GM18951 (cell line): ENCODE data around the gene ZNF608.

Experiments used
- POLR2A ChIP-seq: IDR thresholded peaks from 4 replicates; pipeline ENCODE4 v1.6.1; 2011; ENCODE audit warnings: mild to moderate bottlenecking; ENCODE audit not compliant: insufficient read length, insufficient read depth; ENCODE audit errors: extremely low read depth
- in situ Hi-C: fragments of 300-500 bp; cut with MboI; formaldehyde crosslinking; loops from one replicate; pipeline ENCODE4 v1.12.0; 2022; ENCODE audit warnings: low sequenced_read_pairs, mixed read lengths, inconsistent platforms; ENCODE audit not compliant: unreplicated experiment

ZNF608 gene

DNA sequence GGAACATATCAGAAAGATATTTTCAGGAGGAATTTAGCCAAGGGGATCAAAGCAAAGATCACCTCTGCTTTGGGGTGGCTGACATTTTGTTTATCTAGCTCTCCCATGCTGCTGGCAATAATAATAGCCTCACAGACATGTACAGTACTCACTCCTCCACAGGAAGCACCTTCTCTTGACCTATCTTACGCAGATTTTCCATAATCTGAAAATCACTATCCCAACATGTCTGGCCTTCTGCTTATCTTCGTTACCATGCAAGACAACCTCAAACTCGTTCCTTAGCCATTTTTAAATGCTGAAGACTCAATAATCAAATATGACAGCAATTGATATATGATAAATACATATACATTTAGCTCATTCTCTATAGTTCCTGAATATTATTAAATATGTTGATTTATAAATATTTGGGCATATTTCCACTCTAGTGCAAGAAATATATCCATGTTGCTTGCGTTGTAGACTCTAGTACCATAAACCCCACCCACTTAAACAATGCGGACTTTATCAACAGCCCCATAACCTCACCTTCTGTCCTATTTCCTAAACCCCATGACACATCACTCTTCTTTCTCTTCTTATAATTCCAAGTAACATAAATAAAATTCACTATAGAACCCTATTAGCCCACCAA is 18.0 kb downstream of the ZNF608 start:
- TF ChIP-seq POLR2A, result no peak
- in situ Hi-C loops, result no loop called here

DNA sequence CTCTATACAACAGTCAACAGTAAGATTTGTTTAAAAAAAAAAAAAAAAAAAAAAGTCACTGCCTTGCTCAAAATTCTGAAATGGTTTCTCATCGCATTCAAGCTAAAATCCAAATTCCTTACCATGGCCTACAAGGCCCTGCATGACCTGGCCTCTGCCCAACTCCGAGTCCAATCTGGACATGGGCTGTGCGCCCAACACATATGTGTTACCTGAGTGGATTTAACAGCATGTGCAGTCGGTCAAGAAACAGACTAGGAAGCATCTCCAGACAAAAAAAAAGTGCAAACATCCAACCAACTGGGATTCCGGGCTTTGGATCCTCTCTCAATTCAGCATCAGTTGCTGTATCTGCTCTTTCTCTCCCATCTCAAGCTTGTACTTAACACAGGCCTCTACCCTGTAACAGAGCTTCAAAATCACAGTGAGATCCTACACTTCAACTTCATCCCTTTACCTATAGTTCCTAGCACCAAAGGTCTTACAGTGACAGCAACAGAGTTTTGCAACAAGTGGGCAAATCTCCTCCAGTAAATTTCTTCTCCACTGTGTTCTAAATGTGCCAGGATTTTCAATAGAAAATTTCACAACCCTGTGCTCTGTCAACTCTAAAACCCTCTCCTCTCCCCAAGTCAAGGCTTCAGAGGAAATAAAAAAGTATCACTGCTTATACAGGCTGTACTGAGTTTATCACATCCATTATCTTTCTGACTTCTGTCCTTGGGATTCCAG is 19.6 kb downstream of the ZNF608 start:
- in situ Hi-C loops, result no loop called here
- TF ChIP-seq POLR2A, result no peak

- no peak for TF ChIP-seq POLR2A
- in situ Hi-C loops, result no loop called here
Observed at GRCh38 chr5:124725622-124726258, 20.7 kb downstream of the ZNF608 start.

DNA sequence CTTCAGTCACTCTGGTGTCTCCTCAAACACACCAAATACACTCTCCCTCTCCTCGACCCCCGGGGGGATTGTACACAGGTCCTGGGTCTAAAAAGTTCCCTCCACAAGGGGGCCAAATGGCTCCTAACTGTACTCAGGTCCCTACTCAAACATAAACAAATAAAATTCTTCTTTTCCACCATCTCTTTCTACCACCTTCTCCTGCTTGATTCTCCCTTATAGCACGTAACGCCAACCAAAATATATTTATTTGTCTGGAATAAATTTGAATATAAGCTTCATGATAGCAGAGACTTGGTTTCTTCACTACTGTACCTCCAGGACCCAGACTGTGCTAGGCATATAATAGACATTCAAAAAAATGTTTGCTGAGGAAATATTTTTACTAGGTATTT is 21.4 kb downstream of the ZNF608 start:
- TF ChIP-seq POLR2A, result no peak
- in situ Hi-C loops, result no loop called here

DNA sequence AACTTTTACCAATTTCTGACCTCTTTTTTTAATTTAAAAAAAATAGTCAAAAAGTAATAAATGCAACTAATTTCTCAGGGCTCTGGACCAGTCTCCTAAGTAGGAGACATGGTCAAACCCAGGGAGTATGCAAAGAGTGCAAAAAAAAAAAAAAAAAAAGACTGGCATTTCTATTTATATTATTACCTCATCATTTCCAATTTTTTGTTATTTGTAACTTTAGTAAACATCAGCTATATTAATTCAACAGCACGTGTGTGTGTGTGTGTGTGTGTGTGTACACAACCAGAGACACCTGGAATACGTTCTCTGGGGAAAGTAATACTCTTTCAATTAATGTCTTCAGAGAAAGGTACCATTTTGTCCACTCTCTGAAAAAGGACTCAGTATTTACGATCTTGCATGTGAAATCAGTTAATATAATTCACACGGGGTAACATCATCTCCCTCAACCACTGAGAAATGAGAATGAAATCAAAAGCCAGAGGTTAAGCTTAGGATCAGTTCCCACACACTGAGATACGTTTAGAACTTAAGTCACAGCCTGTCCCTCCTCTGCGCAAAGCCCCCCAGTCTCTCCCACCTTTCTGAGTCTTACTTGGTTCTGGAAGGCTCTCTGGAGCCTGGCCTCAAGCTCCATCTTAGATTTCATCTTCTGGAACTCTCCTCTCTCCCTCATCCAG is 21.9 kb downstream of the ZNF608 start:
- TF ChIP-seq POLR2A, result no peak

GRCh38 chr5:124721229-124721735 is 25.2 kb downstream of the ZNF608 start:
- in situ Hi-C loops, result no loop called here
- no peak for TF ChIP-seq POLR2A

More for the DNA sequence above, 21.9 kb downstream of the ZNF608 start:
- in situ Hi-C loops, result no loop called here

GRCh38 chr5:124720593-124720992 is 25.8 kb downstream of the ZNF608 start:
- no peak for TF ChIP-seq POLR2A
- in situ Hi-C loops, result no loop called here

GRCh38 chr5:124719113-124719967 is 27.1 kb downstream of the ZNF608 start:
- in situ Hi-C loops, result no loop called here
- TF ChIP-seq POLR2A, result no peak

DNA sequence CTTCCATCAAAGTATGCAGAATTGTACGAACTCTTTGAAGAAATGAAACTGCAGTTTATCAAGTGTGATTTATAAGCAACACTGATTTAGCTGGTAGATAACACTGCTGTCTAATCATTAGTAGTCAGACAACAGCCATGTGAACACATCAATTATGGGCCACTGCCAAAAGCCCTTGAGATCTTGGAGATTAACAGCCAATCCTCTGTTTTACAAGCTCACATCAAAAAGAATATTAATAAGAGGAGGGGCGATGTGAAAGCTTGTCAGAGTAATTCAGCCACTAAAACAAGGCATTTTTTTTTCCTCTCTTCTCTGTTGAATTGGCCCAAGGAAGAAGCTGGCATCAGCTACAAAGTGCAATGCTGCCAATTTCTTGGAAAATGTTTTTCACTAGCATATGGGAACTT is 28.1 kb downstream of the ZNF608 start:
- in situ Hi-C loops, result no loop called here

DNA sequence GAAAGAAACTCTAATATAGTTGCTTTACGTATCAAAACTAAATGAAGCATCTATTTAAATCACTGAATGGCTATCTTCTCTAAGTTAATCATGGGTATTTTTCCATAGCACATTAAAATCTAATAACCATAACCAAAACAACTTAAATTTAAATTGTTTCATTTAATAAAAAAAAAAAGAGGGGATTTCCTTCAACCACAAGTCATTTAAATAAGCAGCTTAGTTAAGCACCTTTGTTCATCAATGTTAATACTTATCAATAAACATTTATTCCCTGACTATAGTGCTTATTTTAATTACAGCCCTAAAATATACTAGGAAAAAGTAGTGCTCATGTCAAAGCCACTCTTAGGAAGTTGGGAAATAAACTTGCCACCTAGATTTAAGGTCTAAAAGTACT is 30.3 kb downstream of the ZNF608 start:
- in situ Hi-C loops, result no loop called here
- TF ChIP-seq POLR2A, result no peak

More for the DNA sequence above, 28.1 kb downstream of the ZNF608 start:
- no peak for TF ChIP-seq POLR2A

DNA sequence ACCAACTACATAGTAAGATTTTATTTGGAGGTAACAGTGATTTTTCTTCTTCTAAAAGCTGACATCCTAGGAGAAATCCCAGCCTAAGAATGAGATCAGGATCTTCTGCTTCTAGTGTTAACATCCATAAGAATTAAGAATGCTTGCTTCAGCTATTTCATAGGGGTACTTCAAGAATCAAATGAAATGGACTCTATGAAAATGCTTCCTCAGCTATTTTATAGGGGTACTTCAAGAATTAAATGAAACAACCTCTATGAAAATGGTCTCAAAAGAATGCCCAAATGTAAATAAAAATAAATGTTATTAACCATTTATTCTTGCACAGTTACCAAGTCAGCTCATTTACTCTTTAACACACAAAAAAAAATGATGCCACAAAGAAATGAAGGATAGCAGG is 31.5 kb downstream of the ZNF608 start:
- no peak for TF ChIP-seq POLR2A
- in situ Hi-C loops, result no loop called here

GRCh38 chr5:124713595-124713994 is 32.8 kb downstream of the ZNF608 start:
- TF ChIP-seq POLR2A, result no peak
- in situ Hi-C loops, result no loop called here
